Activated T-cell treated with anti-CD3 and anti-CD28 coated beads, Interleukin-2, amount 50 U/mL, for 48 hours (primary cell): Measurements from ENCODE around the gene USP34.

Source experiments
- DNase-seq, 2 experiments: peaks; one replicate each; pipeline ENCODE4 v3.0.0-alpha.2; 2020

USP34 gene

DNA sequence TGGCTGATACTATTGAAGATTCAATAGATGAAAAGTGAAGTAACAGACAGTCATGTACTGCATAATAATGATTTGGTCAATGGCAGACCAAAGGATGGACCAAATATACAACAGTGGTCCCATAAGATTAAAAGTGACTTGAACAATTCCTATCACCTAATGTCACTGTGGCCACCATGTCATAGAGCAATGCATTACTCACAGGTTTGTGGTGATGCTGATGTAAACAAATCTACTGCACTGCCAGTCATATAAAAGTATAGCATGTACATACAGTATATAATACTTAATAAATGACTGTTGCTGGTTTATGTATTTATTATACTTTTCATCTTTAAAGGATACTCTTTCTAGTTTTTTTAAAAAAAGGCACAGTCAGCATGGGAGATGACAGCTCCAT lies 99.9 kb downstream of the USP34 start:
- no peak for DNase-seq

DNA sequence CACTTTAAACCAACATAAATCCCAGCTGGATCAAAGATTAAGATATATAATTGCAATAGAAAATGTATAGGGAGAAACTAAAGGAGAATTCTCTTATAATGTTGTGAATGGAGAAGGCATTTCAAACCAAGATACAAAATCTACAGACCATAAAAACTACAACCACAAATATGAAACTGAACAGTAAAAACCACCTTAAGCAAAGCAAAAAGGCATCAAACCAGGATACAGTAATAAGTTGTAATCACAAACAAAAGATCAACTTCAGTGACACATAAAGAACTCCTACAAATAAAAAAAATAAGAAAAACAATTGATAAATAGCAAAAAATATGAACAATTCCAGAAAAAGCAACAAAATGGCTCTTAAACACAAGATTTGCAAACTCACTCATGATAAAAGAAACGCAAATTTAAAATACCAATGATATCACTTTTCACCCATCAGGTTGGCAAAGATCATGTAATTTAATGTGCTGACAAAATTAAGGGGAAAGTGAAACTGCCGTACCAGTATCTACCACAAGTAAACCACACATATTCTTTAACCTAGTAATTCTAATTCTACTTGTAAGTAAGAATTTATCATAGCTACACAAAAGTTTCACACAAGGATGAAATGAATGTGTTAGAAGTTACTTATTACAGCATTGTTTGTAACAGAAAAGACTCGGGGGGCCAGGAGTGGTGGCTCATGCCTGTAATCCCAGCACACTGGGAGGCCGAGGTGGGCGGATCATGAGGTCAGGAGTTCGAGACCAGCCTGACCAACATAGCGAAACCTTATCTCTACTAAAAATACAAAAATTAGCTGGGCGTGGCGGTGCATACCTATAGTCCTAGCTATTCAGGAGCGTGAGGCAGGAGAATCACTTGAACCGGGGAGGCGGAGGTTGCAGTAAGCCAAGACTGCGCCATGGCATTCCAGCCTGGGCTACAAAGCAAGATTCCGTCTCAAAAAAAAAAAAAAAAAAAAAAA lies 101.9 kb downstream of the USP34 start:
- peak; percentile 46 to 47 for DNase-seq

DNA sequence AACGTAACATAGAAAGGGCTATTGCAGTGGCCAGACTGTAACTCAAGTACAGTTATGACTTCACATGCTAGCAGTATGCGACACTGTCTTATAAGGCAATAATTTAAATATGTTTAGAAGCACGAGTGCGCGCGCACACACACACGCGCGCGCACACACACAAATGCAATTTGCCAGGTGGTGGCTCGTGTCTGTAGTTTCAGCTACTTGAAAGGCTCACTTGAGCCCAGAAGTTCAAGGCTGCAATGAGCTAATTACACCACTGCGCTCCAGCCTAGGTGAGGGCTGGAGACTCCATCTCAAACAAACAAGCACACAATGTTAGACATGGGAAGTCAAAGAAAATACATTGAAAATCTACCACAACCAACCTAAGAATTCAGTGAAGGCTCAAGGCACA lies 103.7 kb downstream of the USP34 start:
- no peak for DNase-seq

DNA sequence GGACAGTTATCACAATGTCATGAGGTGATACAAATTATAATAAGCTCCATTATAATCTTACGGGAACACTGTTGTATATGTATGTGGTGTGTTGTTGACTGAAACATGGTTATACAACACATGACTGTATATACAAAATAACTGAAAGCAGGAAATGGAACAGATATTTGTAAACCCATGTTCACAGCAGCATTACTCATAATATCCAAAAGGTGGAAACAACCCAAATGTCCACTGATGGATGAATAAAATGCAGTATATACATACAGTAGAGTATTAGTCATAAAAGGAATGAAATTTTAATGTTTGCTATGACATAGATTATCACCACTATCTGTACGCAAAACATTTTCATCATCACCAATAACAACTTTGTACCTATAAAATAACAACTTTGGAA lies 107.3 kb downstream of the USP34 start:
- no peak for DNase-seq

DNA sequence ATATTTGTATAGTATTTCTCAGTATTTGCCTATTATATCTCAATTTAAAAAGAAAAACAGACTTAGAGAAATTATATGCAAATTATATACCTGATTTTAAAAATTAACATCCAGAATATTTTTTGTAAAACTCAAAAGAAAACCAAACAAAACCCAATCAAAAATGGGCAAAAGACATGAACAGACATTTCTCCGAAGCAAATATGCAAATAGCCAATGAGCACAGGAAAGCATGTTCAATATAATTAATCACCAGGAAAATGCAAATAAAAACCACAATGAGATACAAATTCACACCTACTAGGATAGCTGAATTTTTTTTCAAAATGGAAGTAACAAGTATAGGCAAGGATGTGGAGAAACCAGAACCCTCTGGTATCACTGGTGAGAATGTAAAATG lies 108.0 kb downstream of the USP34 start:
- no peak for DNase-seq

DNA sequence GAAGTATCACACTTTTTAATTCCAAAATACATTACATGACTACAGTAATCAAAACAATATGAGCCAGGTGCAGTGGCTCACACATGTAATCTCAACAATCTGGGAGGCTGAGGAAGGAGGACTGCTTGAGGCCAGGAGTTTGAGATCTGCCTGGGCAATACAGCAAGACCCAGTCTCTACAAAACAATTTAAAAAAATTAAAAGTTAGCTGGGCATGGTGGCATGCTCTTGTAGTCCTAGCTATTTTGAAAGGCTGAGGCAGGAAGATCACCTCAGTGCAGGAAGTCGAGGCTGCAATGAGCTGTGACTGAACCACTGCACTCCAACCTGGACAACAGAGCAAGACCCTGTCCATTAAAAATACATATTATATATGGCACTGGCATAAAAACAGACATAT lies 109.8 kb downstream of the USP34 start:
- no peak for DNase-seq

DNA sequence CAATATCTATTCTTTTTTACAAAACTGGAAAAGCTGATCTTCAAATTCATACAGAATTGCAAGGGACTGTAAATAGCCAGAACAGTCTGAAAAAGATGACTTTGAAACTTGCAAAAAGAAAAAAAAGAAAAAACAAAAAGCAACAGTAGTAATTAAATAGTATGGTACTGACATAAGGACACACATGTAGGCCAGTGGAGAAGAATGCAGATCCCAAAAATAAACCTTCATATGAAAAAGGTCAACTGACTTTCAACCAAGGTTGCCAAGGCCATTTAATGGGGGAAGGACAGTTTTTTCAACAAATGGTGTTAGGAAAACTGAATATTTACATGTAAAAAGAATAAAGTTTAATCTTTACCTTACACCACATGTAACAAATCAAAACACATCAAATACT lies 111.8 kb downstream of the USP34 start:
- no peak for DNase-seq

DNA sequence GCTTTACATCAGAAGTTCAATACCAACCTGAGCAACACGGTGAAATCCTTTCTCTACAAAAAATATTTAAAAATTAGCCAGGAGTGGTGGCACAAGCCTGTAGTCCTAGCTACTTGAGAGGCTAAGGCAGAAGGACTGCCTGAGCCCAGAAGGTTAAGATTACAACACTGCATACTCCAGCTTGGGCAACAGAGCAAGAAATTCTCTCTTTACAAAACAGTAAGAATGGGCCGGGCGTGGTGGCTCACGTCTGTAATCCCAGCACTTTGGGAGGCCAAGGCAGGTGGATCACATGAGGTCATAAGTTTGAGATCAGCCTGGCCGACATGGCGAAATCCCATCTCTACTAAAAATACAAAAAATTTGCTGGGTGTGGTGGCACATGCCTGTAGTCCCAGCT lies 113.2 kb downstream of the USP34 start:
- no peak for DNase-seq

DNA sequence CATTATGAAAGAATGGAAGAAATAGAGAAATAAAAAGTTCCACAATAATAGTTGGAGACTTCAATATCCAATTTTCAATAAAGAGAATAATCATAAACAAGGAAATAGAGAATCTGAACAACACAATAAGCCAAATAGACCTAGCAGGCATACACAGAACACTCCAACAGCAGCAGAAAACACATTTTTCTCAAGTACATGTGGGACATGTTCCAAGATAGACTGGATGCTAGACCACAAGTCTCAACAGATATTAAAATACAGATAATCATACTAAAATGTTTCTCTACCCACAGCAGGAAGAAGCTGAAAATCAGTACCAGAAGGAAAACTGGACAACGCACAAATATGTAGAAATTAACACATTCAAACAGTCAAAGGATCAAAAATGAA lies 113.9 kb downstream of the USP34 start:
- no peak for DNase-seq

DNA sequence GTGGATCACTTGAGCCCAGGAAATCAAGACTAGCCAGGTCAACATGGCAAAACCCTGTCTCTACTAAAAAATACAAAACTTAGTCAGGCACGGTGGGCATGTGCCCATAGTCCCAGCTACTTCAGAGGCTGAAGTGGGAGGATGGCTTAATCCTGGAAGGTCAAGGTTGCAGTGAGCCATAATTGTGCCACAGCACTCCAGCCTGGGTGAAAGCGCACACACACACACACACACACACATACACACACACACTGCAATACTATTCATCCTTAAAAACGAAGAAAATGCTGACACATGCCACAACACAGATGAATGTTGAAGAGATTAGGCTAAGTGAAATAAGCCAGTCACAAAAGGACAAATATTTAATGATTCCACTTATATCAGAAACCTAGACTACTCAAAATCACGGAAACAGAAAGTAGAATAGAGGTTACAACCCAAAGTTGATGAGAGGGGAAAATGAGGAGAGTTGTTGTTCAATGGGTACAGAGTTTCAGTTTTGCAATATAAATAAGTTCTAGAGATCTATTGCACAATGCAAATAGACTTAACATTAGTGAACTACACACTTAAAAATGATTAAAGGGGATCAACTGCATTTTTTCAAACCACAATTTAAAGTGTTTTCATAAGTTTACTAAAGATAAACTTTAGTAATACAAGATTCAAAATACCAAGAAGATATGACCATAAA lies 114.5 kb downstream of the USP34 start:
- DNase-seq = no peak

DNA sequence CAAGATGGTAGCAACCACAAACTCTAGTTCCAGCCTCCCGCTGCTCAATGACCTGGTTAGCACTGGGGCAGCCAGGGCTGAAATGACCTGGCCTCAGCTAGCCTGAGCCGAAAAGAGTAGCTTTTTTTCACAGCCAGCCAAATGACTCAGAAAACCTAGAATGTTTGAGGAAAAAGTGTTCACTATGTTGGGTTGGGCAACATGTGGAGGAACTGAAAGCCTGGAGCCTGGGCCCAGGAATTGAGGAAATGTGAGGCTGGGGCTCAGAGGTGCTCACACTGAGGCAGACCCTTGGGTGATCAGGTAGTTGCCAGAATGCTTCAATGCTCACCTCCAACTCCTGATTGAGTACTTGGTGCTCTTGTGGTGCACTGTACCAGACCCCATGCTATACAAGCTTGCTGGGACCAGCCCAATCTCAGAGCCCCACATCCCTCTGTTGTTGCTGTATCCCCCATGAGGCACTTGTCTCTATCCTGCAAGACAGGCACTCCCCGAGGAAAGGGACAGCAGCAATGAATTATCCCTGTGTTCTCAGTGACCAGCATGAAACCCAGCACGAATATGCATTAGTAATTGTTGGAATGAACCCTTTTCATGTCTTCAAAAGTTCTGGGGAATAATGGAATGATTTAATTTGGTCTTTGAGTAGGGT lies 116.2 kb downstream of the USP34 start:
- no peak for DNase-seq

DNA sequence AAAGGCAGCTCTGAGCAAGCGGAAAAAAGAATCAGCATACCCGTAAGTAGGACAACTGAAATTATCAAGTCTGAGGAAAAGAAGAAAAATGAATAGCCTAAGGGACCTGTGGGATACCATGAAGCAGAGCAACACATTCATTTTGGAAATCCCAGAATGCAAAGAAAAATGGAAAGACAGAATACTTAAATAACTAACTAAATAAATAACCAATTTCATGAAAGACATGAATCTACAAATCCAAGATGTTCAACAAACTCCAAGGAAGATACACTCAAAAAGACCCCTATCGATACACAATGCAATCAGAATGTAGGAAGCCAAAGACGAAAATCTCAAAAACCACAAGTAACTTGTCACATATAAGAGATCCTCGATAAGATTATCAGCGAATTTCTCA lies 117.0 kb downstream of the USP34 start:
- no peak for DNase-seq

DNA sequence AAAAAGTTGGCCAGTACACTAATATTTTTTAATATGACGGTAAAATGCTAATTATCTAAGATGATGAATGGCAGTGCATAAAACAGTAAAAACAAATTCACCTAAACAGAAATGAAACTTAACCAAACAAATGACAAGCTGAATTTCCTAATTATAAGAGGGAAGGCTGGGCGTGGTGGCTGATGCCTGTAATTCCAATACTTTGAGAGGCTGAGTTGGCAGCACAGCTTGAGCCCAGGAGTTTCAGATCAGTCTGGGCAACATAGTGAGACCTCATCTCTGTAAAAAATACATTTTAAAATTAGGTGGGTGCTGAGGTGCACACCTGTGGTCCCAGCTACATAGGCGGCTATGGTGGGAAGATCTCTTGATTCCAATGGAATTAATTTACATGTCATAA lies 120.1 kb downstream of the USP34 start:
- no peak for DNase-seq

DNA sequence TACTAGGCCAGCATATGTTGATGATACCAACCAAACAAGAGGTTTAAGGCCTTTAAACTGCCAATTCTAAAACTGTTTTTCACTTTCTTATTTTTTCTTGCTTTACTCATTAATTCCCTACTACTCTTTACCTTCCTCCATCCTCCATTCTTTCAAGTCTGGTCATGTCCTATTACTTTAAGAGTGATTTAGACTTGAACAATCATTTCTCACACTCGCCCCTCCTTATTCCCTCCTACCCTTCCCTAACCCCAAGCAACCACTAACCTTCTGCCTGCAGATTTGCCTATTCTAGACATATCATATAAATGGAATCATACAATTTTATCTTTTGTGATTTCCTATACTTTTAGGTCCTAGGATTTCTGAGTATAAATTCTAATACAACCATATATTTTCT lies 127.7 kb downstream of the USP34 start:
- DNase-seq = no peak

DNA sequence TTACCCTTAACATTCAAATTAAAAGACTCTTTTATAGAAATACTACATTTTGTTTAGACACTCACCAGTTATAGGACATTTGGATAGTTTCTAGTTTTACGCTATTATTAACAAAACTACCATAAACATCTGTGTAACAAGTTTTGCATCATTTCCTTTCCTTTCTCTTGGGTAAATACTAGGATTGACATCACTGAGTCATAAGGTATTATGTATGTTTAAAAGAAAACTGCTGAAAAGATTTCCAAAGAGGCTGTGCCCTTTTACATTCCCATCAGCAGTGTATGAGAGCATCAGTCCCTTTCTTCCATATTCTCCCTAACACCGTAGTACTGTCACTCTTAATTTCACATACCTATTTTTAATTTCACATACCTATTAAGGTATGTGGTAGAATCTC lies 130.6 kb downstream of the USP34 start:
- no peak for DNase-seq

DNA sequence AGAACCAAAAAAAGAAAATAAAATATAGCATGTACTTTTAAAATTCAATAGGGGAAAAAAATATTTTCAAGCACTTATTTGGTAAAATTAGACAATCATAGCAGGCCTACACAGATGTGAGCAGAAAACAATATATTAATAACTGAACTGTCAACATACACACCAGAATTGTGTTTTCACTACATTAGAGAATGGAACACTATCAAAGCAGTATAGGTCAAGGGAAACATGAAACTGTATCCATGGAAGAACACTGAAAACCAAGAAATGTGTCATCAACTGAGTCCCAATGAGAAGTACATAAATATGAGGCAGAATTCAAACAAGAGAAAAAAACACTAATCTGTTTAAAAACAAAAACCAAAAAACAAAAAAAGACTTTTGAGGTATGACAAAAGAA lies 132.4 kb downstream of the USP34 start:
- no peak for DNase-seq

DNA sequence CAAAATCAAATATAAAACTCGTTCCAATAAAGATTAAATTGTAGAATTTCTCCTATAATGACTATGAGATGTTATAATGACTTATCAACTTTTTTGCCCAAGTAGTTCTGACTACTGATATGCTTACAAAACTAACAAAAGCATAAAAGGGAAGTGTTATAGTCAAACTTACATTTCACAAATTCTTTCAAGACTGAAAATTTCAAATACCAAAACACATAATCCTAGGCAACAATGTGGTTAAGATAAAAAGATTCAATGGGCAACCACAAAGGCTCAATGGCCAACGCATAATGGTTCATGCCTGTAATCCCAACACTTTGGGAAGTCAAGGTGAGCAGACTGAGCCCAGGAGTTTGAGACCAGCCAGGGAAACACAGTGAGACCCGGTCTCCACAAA lies 135.7 kb downstream of the USP34 start:
- DNase-seq = no peak

DNA sequence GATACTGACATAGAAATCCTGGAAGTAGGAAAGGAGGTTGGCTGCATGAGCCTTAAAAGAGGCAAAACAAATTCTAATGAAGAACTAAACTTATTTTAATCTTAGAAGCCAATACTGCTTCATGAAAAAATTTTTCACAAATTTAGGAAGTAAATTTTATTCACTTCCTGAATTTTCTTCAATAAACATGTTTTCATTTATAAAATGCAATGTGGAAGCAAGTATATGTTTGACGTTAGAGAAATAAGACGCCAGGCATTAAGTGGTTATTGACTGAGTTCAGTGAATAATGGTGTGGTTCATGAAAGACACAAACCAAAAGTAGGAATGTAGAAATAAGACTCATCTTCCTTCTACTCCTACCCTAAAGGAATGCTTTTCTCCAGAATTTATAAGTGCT lies 136.4 kb downstream of the USP34 start:
- DNase-seq = no peak

DNA sequence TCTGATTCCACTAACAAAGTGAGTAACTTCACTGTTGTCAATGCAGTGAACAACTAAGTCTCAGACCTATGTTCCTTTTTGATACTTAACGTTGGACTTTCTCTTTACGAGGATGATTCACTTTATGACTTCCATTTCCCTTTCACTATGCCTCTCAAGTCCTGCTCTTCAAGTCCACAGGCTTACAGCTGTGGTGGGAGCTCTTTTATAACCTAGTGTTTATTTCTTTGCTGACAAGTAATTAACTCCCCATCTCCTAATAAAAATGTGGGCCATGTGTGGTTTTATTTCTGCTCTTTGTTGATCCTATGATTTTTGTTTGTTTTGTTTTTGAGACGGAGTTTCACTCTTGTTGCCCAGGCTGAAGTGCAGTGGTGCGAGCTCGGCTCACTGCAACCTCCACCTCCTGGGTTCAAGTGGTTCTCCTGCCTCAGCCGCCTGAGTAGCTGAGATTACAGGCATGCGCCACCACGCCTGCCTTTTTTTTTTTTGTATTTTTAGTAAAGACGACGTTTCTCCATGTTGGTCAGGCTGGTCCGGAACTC lies 142.1 kb downstream of the USP34 start:
- no peak for DNase-seq

DNA sequence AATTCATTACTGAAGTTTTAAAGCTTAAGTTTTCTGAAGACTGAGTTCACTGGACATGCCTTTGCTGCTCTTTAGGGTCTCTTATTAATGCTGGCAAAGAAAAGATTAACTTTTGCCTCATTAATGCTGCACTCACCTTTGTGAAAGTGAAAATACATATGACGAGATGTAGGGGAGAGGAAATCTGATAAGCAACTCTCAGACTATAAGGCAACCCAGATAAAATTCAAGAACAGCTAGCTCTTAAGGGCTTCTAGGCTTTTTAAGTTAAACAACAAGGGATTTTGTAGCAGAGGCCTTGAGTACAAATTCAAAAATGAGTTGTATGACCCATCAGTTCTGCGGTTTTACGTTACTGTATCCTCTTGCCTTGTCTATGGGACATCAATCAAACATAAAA lies 143.7 kb downstream of the USP34 start:
- no peak for DNase-seq

DNA sequence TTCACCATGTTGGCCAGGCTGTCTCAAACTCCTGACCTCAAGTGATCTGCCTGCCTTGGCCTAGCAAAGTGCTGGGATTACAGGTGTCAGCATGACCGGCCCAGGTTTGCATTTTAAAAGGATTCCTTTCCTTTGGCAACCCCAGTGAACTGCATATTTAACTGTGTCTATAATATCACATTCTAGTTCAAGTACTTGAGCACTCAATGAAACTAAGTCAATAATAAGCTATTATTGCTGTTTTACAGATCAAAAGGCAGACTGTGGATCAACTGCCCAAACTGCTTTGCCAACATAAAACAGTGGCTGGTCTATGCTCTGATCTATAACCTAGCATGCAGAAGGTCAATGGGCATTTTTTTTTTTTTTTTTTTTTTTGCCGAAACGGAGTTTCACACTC lies 144.5 kb downstream of the USP34 start:
- DNase-seq = no peak

DNA sequence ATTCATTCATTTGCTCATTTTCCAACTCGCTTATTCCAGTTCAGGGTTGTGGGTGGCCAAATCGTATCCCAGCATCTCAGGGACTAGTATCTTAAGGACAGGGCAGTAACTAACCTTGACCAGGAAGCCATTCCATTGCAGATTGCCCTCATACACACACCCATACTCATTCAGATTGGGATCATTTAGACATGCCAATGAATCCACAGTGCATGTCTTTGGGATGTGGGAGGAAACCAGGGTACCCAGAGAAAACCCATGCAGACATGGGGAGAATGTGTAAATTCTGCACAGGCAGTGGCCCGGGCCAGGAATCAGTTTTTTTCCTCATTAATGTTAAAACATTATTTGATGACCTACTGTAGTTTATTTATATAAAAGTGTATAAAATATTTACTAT lies 150.7 kb downstream of the USP34 start:
- no peak for DNase-seq

DNA sequence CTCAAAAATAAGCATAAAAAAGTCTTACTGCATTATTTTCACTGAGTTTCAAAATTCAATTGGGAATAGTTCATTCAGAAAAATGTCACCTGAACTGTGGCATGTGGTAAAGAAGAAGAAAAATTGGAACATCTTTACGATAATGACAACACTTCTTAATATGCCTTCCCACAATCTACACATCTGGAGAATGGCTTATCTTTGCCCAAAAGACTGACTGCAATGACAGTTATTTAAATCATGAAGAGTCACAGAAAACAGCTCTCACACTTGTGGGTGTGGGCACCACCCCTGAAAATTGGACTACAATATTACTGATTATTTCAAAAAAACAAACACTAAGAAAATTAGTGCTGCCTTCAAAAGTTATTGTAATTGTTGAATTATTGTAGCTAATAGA lies 152.3 kb downstream of the USP34 start:
- DNase-seq = no peak

DNA sequence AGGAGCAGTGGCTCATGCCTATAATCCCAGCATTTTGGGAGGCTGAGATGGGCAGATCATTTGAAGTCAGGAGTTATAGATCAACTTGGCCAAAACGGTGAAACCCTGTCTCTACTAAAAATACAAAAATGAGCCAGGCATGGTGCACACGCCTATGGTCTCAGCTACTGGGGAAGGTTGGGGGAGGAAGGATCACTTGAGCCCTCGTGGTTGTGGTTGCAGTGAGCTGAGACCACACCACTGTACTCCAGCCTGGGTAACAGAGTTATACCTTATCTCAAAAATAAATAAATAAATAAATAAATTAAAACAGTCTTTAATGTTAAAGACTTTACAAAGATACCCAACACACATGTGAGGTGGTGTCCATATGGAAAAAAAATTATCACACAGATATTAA lies 174.9 kb downstream of the USP34 start:
- no peak for DNase-seq
